ENCODE results near the gene OR10H3. TPM values are rescaled to one million over a fixed set of nuclear protein-coding genes. Genes with fewer than 3 reads are reported as not detected.

OR10H3 gene
- total RNA-seq, 1 experiment from 2014 or later: not detected

DNA sequence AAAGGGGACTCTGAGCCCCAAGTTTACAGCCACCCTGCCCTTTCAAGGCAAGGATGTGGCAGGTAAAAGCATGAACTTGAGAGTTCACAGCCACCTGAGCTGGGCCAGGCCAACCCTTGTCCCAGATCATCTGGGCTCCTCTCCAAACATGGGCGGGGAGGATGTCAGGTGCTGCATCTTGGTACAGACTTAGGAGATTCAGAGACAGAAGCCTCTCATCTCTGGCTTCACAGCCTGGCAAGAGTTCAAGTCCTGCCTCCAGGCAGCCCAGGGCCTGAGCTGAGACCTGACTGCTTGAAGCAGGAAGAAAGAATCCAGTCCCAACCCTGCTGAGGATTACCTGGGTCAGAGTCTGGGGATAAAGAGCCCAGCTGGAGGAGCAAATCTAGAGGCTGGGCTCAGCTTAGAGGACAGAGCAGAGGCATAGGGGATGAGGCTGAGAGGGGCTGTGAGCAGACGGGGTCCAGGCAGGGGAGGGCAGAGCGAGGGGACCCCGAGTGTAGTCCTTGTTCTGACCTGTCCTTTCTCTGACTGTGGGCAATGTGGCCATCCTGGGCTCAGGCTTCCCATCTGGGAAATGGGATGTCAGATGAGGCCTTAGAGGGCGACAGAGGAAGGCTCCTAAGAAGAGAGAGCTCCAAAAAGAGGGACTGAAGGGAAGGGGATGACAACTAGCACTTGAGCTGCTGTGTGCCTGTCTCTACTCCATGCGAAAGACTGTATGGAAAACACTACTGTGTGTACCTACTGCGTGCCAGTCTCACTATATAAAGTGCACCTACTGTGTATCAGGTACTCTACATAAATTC, 43.0 kb downstream of the OR10H3 start (continued):
- no peak for TF ChIP-seq RAD21 (IDR thresholded peaks at IDR 0.05; ENCODE audit: low read depth)

GRCh38 chr19:15781661-15782060, 43.9 kb downstream of the OR10H3 start:
- BruUV-seq (replicated peaks): no TSS peak
- intact Hi-C loops (cut with micrococcal nuclease): no loop called here
- Histone ChIP-seq H3K79me2 (ENCODE audit: insufficient read depth, low read length) (no peaks in the 10 kb centered on the region), H3K9ac (ENCODE audit: low read length) (no peak overlapping the region), H2AFZ (ENCODE audit: low read depth, low read length, poor library complexity, severe bottlenecking) (no peak overlapping the region), H3K27ac (ENCODE audit: low read depth, low read length) (no peak overlapping the region), H3K9me2 (ENCODE audit: insufficient read depth) (no peaks in the 10 kb centered on the region), H3K4me1 (ENCODE audit: control insufficient read depth in 1 of 2, insufficient read depth in 2 of 2, low read length in 2 of 2) (peaks cover 9 to 14% of the 10 kb centered on the region in 2 experiments; a peak in 3 of 4 replicates), H3K9me3 (ENCODE audit: control insufficient read depth in 1 of 2, insufficient read depth in 1 of 2, low read depth in 1 of 2, low read length in 2 of 2) (no peaks in the 10 kb centered on the region), H3K36me3 (ENCODE audit: control insufficient read depth in 1 of 2, insufficient read depth in 2 of 2, low read length in 2 of 2) (no peaks in the 10 kb centered on the region), H3K27me3 (ENCODE audit: insufficient read depth, low read length) (peaks cover 9% of the 10 kb centered on the region; the same call in 1 of the 2 replicates), H3K4me3 (replicated peaks in 1 of 2; ENCODE audit: low read depth in 1 of 2, low read length in 2 of 2) (no peak overlapping the region), H3K4me2 (ENCODE audit: low read length) (no peak overlapping the region), H4K20me1 (ENCODE audit: insufficient read depth) (no peaks in the 10 kb centered on the region)
- ChIA-PET POLR2A (no interaction called here), CTCF (no interaction called here), RAD21 (ENCODE audit: low non-redundant PET in 1 of 2, low total read pairs in 2 of 2, uncharacterized antibody in 2 of 2, unreplicated experiment in 2 of 2) (no interaction called here)
- TF ChIP-seq POLR2AphosphoS5 (IDR thresholded peaks at IDR 0.05; ENCODE audit: low read depth, low read length): no peak
- TF ChIP-seq POLR2A (IDR thresholded peaks at IDR 0.05; ENCODE audit: borderline replicate concordance, extremely low read depth, insufficient read depth, insufficient read length): no peak
- TF ChIP-seq JUND (IDR thresholded peaks at IDR 0.05): no peak
- TF ChIP-seq, protein P1, sequence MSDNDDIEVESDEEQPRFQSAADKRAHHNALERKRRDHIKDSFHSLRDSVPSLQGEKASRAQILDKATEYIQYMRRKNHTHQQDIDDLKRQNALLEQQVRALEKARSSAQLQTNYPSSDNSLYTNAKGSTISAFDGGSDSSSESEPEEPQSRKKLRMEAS (IDR thresholded peaks at IDR 0.05): no peak
- no peak for TF ChIP-seq ZNF274 (IDR thresholded peaks at IDR 0.05; ENCODE audit: low read depth, low read length)
- no peak for TF ChIP-seq TCF7L2 (IDR thresholded peaks at IDR 0.05; ENCODE audit: borderline replicate concordance, extremely low read depth, insufficient read depth, insufficient read length)
- no peak for TF ChIP-seq CBX3 (IDR thresholded peaks at IDR 0.05; ENCODE audit: low read depth)
- TF ChIP-seq, protein P2, sequence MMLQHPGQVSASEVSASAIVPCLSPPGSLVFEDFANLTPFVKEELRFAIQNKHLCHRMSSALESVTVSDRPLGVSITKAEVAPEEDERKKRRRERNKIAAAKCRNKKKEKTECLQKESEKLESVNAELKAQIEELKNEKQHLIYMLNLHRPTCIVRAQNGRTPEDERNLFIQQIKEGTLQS (IDR thresholded peaks at IDR 0.05): no peak
- TF ChIP-seq EZH2phosphoT487 (IDR thresholded peaks at IDR 0.05; ENCODE audit: borderline replicate concordance): no peak
- TF ChIP-seq ZBTB33 (IDR thresholded peaks at IDR 0.05; ENCODE audit: extremely low read depth, insufficient replicate concordance, low read length): no peak
- no peak for TF ChIP-seq SRF (IDR thresholded peaks at IDR 0.05; ENCODE audit: low read depth)
- no peak for TF ChIP-seq YY1 (IDR thresholded peaks at IDR 0.05; ENCODE audit: extremely low read depth, insufficient replicate concordance, low read depth, low read length)
- TF ChIP-seq, protein P3, sequence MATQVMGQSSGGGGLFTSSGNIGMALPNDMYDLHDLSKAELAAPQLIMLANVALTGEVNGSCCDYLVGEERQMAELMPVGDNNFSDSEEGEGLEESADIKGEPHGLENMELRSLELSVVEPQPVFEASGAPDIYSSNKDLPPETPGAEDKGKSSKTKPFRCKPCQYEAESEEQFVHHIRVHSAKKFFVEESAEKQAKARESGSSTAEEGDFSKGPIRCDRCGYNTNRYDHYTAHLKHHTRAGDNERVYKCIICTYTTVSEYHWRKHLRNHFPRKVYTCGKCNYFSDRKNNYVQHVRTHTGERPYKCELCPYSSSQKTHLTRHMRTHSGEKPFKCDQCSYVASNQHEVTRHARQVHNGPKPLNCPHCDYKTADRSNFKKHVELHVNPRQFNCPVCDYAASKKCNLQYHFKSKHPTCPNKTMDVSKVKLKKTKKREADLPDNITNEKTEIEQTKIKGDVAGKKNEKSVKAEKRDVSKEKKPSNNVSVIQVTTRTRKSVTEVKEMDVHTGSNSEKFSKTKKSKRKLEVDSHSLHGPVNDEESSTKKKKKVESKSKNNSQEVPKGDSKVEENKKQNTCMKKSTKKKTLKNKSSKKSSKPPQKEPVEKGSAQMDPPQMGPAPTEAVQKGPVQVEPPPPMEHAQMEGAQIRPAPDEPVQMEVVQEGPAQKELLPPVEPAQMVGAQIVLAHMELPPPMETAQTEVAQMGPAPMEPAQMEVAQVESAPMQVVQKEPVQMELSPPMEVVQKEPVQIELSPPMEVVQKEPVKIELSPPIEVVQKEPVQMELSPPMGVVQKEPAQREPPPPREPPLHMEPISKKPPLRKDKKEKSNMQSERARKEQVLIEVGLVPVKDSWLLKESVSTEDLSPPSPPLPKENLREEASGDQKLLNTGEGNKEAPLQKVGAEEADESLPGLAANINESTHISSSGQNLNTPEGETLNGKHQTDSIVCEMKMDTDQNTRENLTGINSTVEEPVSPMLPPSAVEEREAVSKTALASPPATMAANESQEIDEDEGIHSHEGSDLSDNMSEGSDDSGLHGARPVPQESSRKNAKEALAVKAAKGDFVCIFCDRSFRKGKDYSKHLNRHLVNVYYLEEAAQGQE (IDR thresholded peaks at IDR 0.05; ENCODE audit: low read depth): no peak
- TF ChIP-seq ELF1 (IDR thresholded peaks at IDR 0.05; ENCODE audit: borderline replicate concordance, low read depth): no peak
- no peak for TF ChIP-seq ZFX (IDR thresholded peaks at IDR 0.05)
- no peak for TF ChIP-seq CEBPB (IDR thresholded peaks at IDR 0.05; ENCODE audit: low read depth)
- no peak for TF ChIP-seq FOSL1 (IDR thresholded peaks at IDR 0.05; ENCODE audit: low read depth)
- no peak for TF ChIP-seq EZH2 (IDR thresholded peaks at IDR 0.05)
- DNase-seq (ENCODE audit: low read depth, low spot score): no peak
- ATAC-seq: no peak
